H1 (cell line): ENCODE data around the gene STX12. TPM values are rescaled to one million over a fixed set of nuclear protein-coding genes. Genes with fewer than 3 reads are reported as not detected.

Experiments
- CTCF ChIA-PET: fragments of 300-600 bp; sonication (Branson Sonifier 250); formaldehyde crosslinking; loops from one replicate; lab custom pipeline; 2021; ENCODE audit not compliant: partially characterized antibody; lab: Charles Lee
- POLR2A ChIA-PET: fragments of 300-600 bp; sonication (Branson Sonifier 250); formaldehyde crosslinking; loops from one replicate; lab custom pipeline; 2021; ENCODE audit warnings: inconsistent platforms; ENCODE audit not compliant: partially characterized antibody; lab: Charles Lee
- DNase-seq, 2 experiments: peaks; one replicate each; pipeline versions ENCODE4 v3.0.0 to v3.0.0-alpha.2; 2010 to 2022; ENCODE audit warnings: low spot score in 2 of 2, low read depth in 1 of 2, mixed read lengths in 1 of 2
- FAIRE-seq: peaks from 2 replicates; lab custom pipeline; 2011; peaks lifted over from hg19 to GRCh38; lab: Jason Lieb, UNC
- H2AFZ ChIP-seq: 2 replicates; pipeline ENCODE4 v1.8.1; 2012; ENCODE audit warnings: low read length, inconsistent platforms
- H2AK5ac ChIP-seq: 2 replicates; pipeline ENCODE4 v1.6.1; 2013; ENCODE audit warnings: low read depth, low read length
- H2BK120ac ChIP-seq: replicated peaks from 2 replicates; pipeline ENCODE3; 2013; ENCODE audit warnings: low read depth, low read length, inconsistent platforms
- H2BK12ac ChIP-seq: 2 replicates; pipeline ENCODE4 v1.6.1; 2013; ENCODE audit warnings: low read depth, low read length
- H2BK15ac ChIP-seq: 2 replicates; pipeline ENCODE4 v1.6.1; 2013; ENCODE audit warnings: low read length
- H2BK20ac ChIP-seq: 2 replicates; pipeline ENCODE4 v1.6.1; 2013; ENCODE audit warnings: low read length
- H2BK5ac ChIP-seq: 2 replicates; pipeline ENCODE4 v1.6.1; 2013; ENCODE audit warnings: low read depth, low read length
- H3K14ac ChIP-seq: 2 replicates; pipeline ENCODE4 v1.6.1; 2013; ENCODE audit warnings: inconsistent platforms; ENCODE audit not compliant: insufficient read length
- H3K18ac ChIP-seq: 2 replicates; pipeline ENCODE4 v1.6.1; 2013; ENCODE audit warnings: low read length; ENCODE audit errors: extremely low read depth
- H3K23ac ChIP-seq: 2 replicates; pipeline ENCODE4 v1.6.1; 2013; ENCODE audit warnings: inconsistent platforms; ENCODE audit not compliant: insufficient read length
- H3K23me2 ChIP-seq: 2 replicates; pipeline ENCODE4 v1.6.1; 2013; ENCODE audit warnings: low read depth, low read length
- H3K27ac ChIP-seq: 2 replicates; pipeline ENCODE4 v1.6.1; 2011; ENCODE audit warnings: low read depth, low read length, inconsistent platforms
- H3K27me3 ChIP-seq, 4 experiments: replicated peaks in 1 of 4; 1 replicate in 1 of 4; 2 replicates in 3 of 4; pipeline versions ENCODE4 v1.6.1 to v1.8.1; 2011 to 2013; ENCODE audit warnings: low read length in 3 of 4, mild to moderate bottlenecking in 3 of 4, inconsistent platforms in 2 of 4, mixed read lengths in 2 of 4, moderate library complexity in 1 of 4; ENCODE audit not compliant: control insufficient read depth in 3 of 4, insufficient read depth in 3 of 4; ENCODE audit errors: extremely low read depth in 1 of 4
- H3K36me3 ChIP-seq, 4 experiments: 2 replicates each; pipeline versions ENCODE4 v1.6.1 to v1.8.1; 2011 to 2013; ENCODE audit warnings: mild to moderate bottlenecking in 4 of 4, low read length in 3 of 4, moderate library complexity in 2 of 4, control low read depth in 1 of 4, inconsistent platforms in 1 of 4; ENCODE audit not compliant: insufficient read depth in 4 of 4, control insufficient read depth in 2 of 4
- H3K4ac ChIP-seq: replicated peaks from 2 replicates; pipeline ENCODE3; 2013; ENCODE audit warnings: low read length, low read depth, mixed read lengths, inconsistent platforms; ENCODE audit not compliant: insufficient read length
- H3K4me1 ChIP-seq, 4 experiments: replicated peaks in 1 of 4; 1 replicate in 1 of 4; 2 replicates in 3 of 4; pipeline versions ENCODE4 v1.6.1 to v1.8.1; 2011 to 2013; ENCODE audit warnings: low read length in 3 of 4, inconsistent platforms in 2 of 4, mixed read lengths in 1 of 4; ENCODE audit not compliant: insufficient read depth in 4 of 4, control insufficient read depth in 3 of 4
- H3K4me2 ChIP-seq, 2 experiments: 2 replicates each; pipeline versions ENCODE4 v1.6.1 to v1.8.1; 2011 to 2013; ENCODE audit warnings: low read depth in 2 of 2, low read length in 2 of 2, control low read depth in 1 of 2, inconsistent platforms in 1 of 2, mild to moderate bottlenecking in 1 of 2; ENCODE audit not compliant: insufficient read depth in 1 of 2
- H3K4me3 ChIP-seq, 4 experiments: fragments of 200-600, 300-600 bp in 1 of 4; sonication (generic), shearing (Covaris generic), sonication (Bioruptor Twin) in 1 of 4; 2 replicates each; pipeline versions ENCODE4 v1.5.1 to v1.8.1; 2011 to 2016; ENCODE audit warnings: low read length in 4 of 4, low read depth in 3 of 4, control low read depth in 2 of 4, inconsistent platforms in 2 of 4, mild to moderate bottlenecking in 2 of 4, mixed read lengths in 1 of 4, moderate library complexity in 1 of 4; ENCODE audit not compliant: insufficient read depth in 2 of 4; ENCODE audit errors: extremely low read depth in 1 of 4
- H3K56ac ChIP-seq: replicated peaks from 2 replicates; pipeline ENCODE3; 2013; ENCODE audit warnings: low read depth, mild to moderate bottlenecking, mixed read lengths, low read length, inconsistent platforms; ENCODE audit not compliant: insufficient read length
- H3K79me1 ChIP-seq: 2 replicates; pipeline ENCODE4 v1.6.1; 2013; ENCODE audit warnings: low read depth, low read length, control low read depth
- H3K79me2 ChIP-seq, 2 experiments: 2 replicates each; pipeline versions ENCODE4 v1.6.1 to v1.8.1; 2012 to 2013; ENCODE audit warnings: low read length in 2 of 2, mild to moderate bottlenecking in 2 of 2, inconsistent platforms in 1 of 2; ENCODE audit not compliant: insufficient read depth in 2 of 2, control insufficient read depth in 1 of 2
- H3K9ac ChIP-seq, 4 experiments: replicated peaks in 1 of 4; 1 replicate in 1 of 4; 2 replicates in 3 of 4; pipeline versions ENCODE4 v1.6.1 to v1.8.1; 2011 to 2013; ENCODE audit warnings: low read depth in 3 of 4, low read length in 3 of 4, control low read depth in 2 of 4, mild to moderate bottlenecking in 2 of 4, moderate library complexity in 2 of 4, inconsistent platforms in 1 of 4; ENCODE audit errors: extremely low read depth in 1 of 4
- H3K9me3 ChIP-seq, 2 experiments: 2 replicates each; pipeline versions ENCODE4 v1.6.1 to v1.8.1; 2012 to 2013; ENCODE audit warnings: mild to moderate bottlenecking in 2 of 2, moderate library complexity in 2 of 2, control low read depth in 1 of 2, inconsistent platforms in 1 of 2, low read depth in 1 of 2, low read length in 1 of 2, mixed read lengths in 1 of 2; ENCODE audit not compliant: insufficient read depth in 2 of 2
- H4K20me1 ChIP-seq, 2 experiments: replicated peaks in 1 of 2; 2 replicates each; pipeline versions ENCODE3 to v1.8.1; 2011 to 2013; ENCODE audit warnings: inconsistent platforms in 2 of 2, low read length in 2 of 2, mild to moderate bottlenecking in 1 of 2; ENCODE audit not compliant: insufficient read depth in 2 of 2, control insufficient read depth in 1 of 2
- H4K5ac ChIP-seq: 2 replicates; pipeline ENCODE4 v1.6.1; 2013; ENCODE audit warnings: low read length, low read depth, mixed read lengths, inconsistent platforms; ENCODE audit not compliant: insufficient read length
- H4K8ac ChIP-seq: 2 replicates; pipeline ENCODE4 v1.8.0; 2013; ENCODE audit warnings: mild to moderate bottlenecking, moderate library complexity, low read length, inconsistent platforms; ENCODE audit not compliant: insufficient read depth; ENCODE audit errors: extremely low read depth
- H4K91ac ChIP-seq: replicated peaks from 2 replicates; pipeline ENCODE3; 2013; ENCODE audit warnings: low read length, mixed read lengths, inconsistent platforms; ENCODE audit not compliant: insufficient read length
- CBX5 ChIP-seq: fragments of 300-800, 300-1000 bp; sonication (generic); IDR thresholded peaks from 2 replicates; pipeline ENCODE4 v1.7.1; 2016; ENCODE audit warnings: antibody characterized with exemption, low read length, low read depth
- CTBP2 ChIP-seq: IDR thresholded peaks from 2 replicates; pipeline ENCODE4 v1.7.0; 2011; ENCODE audit warnings: borderline replicate concordance, mild to moderate bottlenecking, moderate library complexity, mixed read lengths, low read length; ENCODE audit not compliant: insufficient read depth, insufficient read length
- CTCF ChIP-seq, 3 experiments: IDR thresholded peaks; 1 replicate in 2 of 3; 2 replicates in 1 of 3; pipeline versions ENCODE4 v1.5.1 to v1.6.1; 2011; ENCODE audit warnings: low read length in 3 of 3, mild to moderate bottlenecking in 3 of 3, inconsistent platforms in 2 of 3, low read depth in 1 of 3, moderate library complexity in 1 of 3; ENCODE audit not compliant: insufficient read depth in 1 of 3; ENCODE audit errors: control extremely low read depth in 1 of 3
- FOSL1 ChIP-seq: IDR thresholded peaks from 2 replicates; pipeline ENCODE4 v1.6.1; 2011; ENCODE audit warnings: mild to moderate bottlenecking, low read depth, low read length, moderate library complexity; ENCODE audit not compliant: insufficient read depth
- HDAC2 ChIP-seq, 2 experiments: fragments of 300-600 bp in 1 of 2; sonication (generic) in 1 of 2; IDR thresholded peaks; 2 replicates each; pipeline ENCODE4 v1.6.1; 2011 to 2012; ENCODE audit warnings: low read depth in 2 of 2, low read length in 2 of 2, mild to moderate bottlenecking in 2 of 2, moderate library complexity in 2 of 2, borderline replicate concordance in 1 of 2, inconsistent platforms in 1 of 2
- KDM4A ChIP-seq: IDR thresholded peaks from one replicate; pipeline ENCODE4 v1.7.1; 2012; ENCODE audit warnings: low read depth, mild to moderate bottlenecking, moderate library complexity, low read length, inconsistent platforms; ENCODE audit not compliant: severe bottlenecking
- KDM5A ChIP-seq: fragments of 200-600 bp; IDR thresholded peaks from 2 replicates; pipeline ENCODE4 v1.7.1; 2012; ENCODE audit warnings: mild to moderate bottlenecking, low read length, inconsistent platforms, mixed read lengths
- MAFK ChIP-seq: IDR thresholded peaks from 2 replicates; pipeline ENCODE4 v1.6.1; 2012; ENCODE audit warnings: low read depth, mild to moderate bottlenecking, improper control_type of control experiment, low read length
- POU5F1 ChIP-seq: IDR thresholded peaks from 2 replicates; pipeline ENCODE4 v1.6.1; 2011; ENCODE audit warnings: low read depth, mild to moderate bottlenecking, low read length, moderate library complexity
- SP2 ChIP-seq: IDR thresholded peaks from 2 replicates; pipeline ENCODE4 v1.6.1; 2012; ENCODE audit warnings: mild to moderate bottlenecking, low read length, inconsistent platforms
- TBP ChIP-seq: IDR thresholded peaks from 2 replicates; pipeline ENCODE4 v1.6.1; 2011; ENCODE audit warnings: low read depth, low read length, improper control_type of control experiment
- TCF12 ChIP-seq: IDR thresholded peaks from 2 replicates; pipeline ENCODE4 v1.6.1; 2011; ENCODE audit warnings: low read depth, mild to moderate bottlenecking, low read length
- WGBS, 2 experiments: shearing (Covaris generic) in 1 of 2; methylation state at CpG; one replicate each; pipeline versions ENCODE4 v1.1.6 to v1.1.7; 2013 to 2015; ENCODE audit warnings: low lambda C conversion rate in 2 of 2, mixed read lengths in 2 of 2, inconsistent platforms in 1 of 2, low coverage in 1 of 2, missing lambda C conversion rate in 1 of 2; ENCODE audit not compliant: insufficient replicate concordance in 2 of 2, insufficient coverage in 1 of 2, insufficient read length in 1 of 2; ENCODE audit errors: extremely low coverage in 1 of 2, missing lambda C conversion rate in 1 of 2; 5-methylcytosine and 5-hydroxymethylcytosine counted together
- polyA plus RNA-seq, 7 experiments: library from polyadenylated mRNA; depleted of rRNA in 3 of 7; stranded (reverse) in 5 of 7; unstranded in 2 of 7; fragments of >200 nt in 5 of 7; fragments of 200-250 nt in 2 of 7; gene quantifications; 1 replicate in 5 of 7; 2 replicates in 1 of 7; 4 replicates in 1 of 7; pipeline versions ENCODE4 v1.2.1 to v1.2.3, GENCODE V29; 2011 to 2013; ENCODE audit warnings: missing spikeins in 2 of 7, mixed read lengths in 2 of 7
- total RNA-seq: library from RNA; stranded (reverse); fragmentation: NEBNext Ultra II Directional; extraction: Animal tissue kit (Norgen Biotek cat#: 25700); gene quantifications from 2 replicates; pipeline ENCODE4 v1.2.1, GENCODE V29; 2021

Gene STX12
- total and polyA plus RNA-seq, 2 of the 8 experiments (the other 6 are each of a cell fraction or from before 2014, with no cell fraction given), result 3.7 to 11.0 TPM

- Histone ChIP-seq H4K20me1 (no peaks in the 10 kb centered on the region), H3K27me3 (no peaks in the 10 kb centered on the region), H4K5ac (no peak overlapping the region), H3K79me2 (no peaks in the 10 kb centered on the region), H4K8ac (no peak overlapping the region), H3K27ac (no peak overlapping the region), H2BK5ac (no peak overlapping the region), H3K4me2 (no peak overlapping the region), H3K36me3 (peaks cover 0 to 16% (median 5%) of the 10 kb centered on the region in 4 experiments; a peak in 5 of 8 replicates), H3K4me3 (no peak overlapping the region), H3K23ac (no peak overlapping the region), H2BK15ac (no peak overlapping the region), H4K91ac (no peak overlapping the region), H3K14ac (no peak overlapping the region), H2AK5ac (no peak overlapping the region), H3K9ac (no peak overlapping the region), H3K4me1 (no peaks in the 10 kb centered on the region), H3K56ac (no peak overlapping the region), H2BK12ac (no peak overlapping the region), H2AFZ (no peak overlapping the region), H3K9me3 (no peaks in the 10 kb centered on the region), H3K23me2 (no peaks in the 10 kb centered on the region), H3K4ac (no peak overlapping the region), H3K18ac (no peak overlapping the region), H3K79me1 (no peaks in the 10 kb centered on the region), H2BK20ac (no peak overlapping the region), H2BK120ac (no peak overlapping the region)
- POLR2A ChIA-PET, result no interaction called here
- FAIRE-seq (no peak), DNase-seq (no peak)
- WGBS, 2 experiments, result 90% methylated on average over 3 of the region's 3 CpGs; no CpG with 5 or more reads in 1 of the 2 experiments
- CTCF ChIA-PET, result no interaction called here
- TF ChIP-seq TCF12, result no peak
- TF ChIP-seq HDAC2 (IDR thresholded peaks at IDR 0.05; ENCODE audit: borderline replicate concordance in 1 of 2, low read depth in 2 of 2, low read length in 2 of 2), result no peak
- no peak for TF ChIP-seq KDM4A
- TF ChIP-seq CTBP2, result no peak
- no peak for TF ChIP-seq CBX5
- no peak for TF ChIP-seq TBP
- TF ChIP-seq KDM5A, result no peak
- TF ChIP-seq CTCF (IDR thresholded peaks at IDR 0.05; ENCODE audit: control extremely low read depth in 1 of 3, insufficient read depth in 1 of 3, low read depth in 1 of 3, low read length in 3 of 3), result no peak
- TF ChIP-seq FOSL1, result no peak
- TF ChIP-seq SP2, result no peak
- TF ChIP-seq POU5F1, result no peak
- TF ChIP-seq MAFK, result no peak
Observed at GRCh38 chr1:27736252-27736651, 36.8 kb upstream of the STX12 start.
